ENCODE data around the gene RGS9BP. TPM values are rescaled to one million over a fixed set of nuclear protein-coding genes. Genes with fewer than 3 reads are reported as not detected.

The RGS9BP gene
- total RNA-seq, 1 experiment from 2014 or later, result 0.75 TPM

GRCh38 chr19:32638625-32639024, 37.0 kb upstream of the RGS9BP start:
- Mint-ChIP-seq H3K36me3 (ENCODE audit: insufficient read depth, unreplicated experiment) (peaks cover 61% of the 10 kb centered on the region), H3K9me3 (ENCODE audit: unreplicated experiment) (no peaks in the 10 kb centered on the region), H3K27ac (ENCODE audit: unreplicated experiment) (no peak overlapping the region), H3K4me1 (ENCODE audit: low read depth, unreplicated experiment) (no peaks in the 10 kb centered on the region), H3K27me3 (ENCODE audit: insufficient read depth, unreplicated experiment) (no peaks in the 10 kb centered on the region), H3K4me3 (ENCODE audit: unreplicated experiment) (no peak overlapping the region)
- no peak for DNase-seq
- no TSS peak for BruUV-seq (replicated peaks)
- Histone ChIP-seq H3K9me3 (no peaks in the 10 kb centered on the region), H3K4me3 (ENCODE audit: low read depth, low read length) (no peak overlapping the region), H3K27me3 (replicated peaks; ENCODE audit: control insufficient read depth, insufficient read depth, low read length) (no peaks in the 10 kb centered on the region), H3K4me1 (no peaks in the 10 kb centered on the region), H3K36me3 (ENCODE audit: control insufficient read depth, insufficient read depth, low read length) (peaks cover 4% of the 10 kb centered on the region)
- no peak for TF ChIP-seq CTCF (IDR thresholded peaks at IDR 0.05; ENCODE audit: insufficient read depth in 1 of 2, low read depth in 1 of 2, low read length in 1 of 2, severe bottlenecking in 1 of 2, unreplicated experiment in 1 of 2)
- ChIA-PET CTCF (no interaction called here), POLR2A (no interaction called here)
- intact Hi-C loops (cut with micrococcal nuclease; ENCODE audit: unreplicated experiment), result no loop called here

GRCh38 chr19:32642771-32643170, 32.9 kb upstream of the RGS9BP start:
- Mint-ChIP-seq H3K27ac (ENCODE audit: unreplicated experiment) (no peak overlapping the region), H3K27me3 (ENCODE audit: insufficient read depth, unreplicated experiment) (no peaks in the 10 kb centered on the region), H3K9me3 (ENCODE audit: unreplicated experiment) (no peaks in the 10 kb centered on the region), H3K36me3 (ENCODE audit: insufficient read depth, unreplicated experiment) (peaks cover 85% of the 10 kb centered on the region), H3K4me1 (ENCODE audit: low read depth, unreplicated experiment) (no peaks in the 10 kb centered on the region), H3K4me3 (ENCODE audit: unreplicated experiment) (no peak overlapping the region)
- POLR2A ChIA-PET, result no interaction called here
- Histone ChIP-seq H3K36me3 (ENCODE audit: control insufficient read depth, insufficient read depth, low read length) (peaks cover 3% of the 10 kb centered on the region), H3K27me3 (replicated peaks; ENCODE audit: control insufficient read depth, insufficient read depth, low read length) (no peaks in the 10 kb centered on the region), H3K4me3 (ENCODE audit: low read depth, low read length) (no peak overlapping the region), H3K9me3 (no peaks in the 10 kb centered on the region), H3K4me1 (no peaks in the 10 kb centered on the region)
- BruUV-seq (replicated peaks), result no TSS peak
- no peak for TF ChIP-seq CTCF (IDR thresholded peaks at IDR 0.05; ENCODE audit: insufficient read depth in 1 of 2, low read depth in 1 of 2, low read length in 1 of 2, severe bottlenecking in 1 of 2, unreplicated experiment in 1 of 2)
- intact Hi-C loops (cut with micrococcal nuclease; ENCODE audit: unreplicated experiment), result no loop called here
- no peak for DNase-seq
- CTCF ChIA-PET, result no interaction called here

- H3K27me3 ChIP-seq (replicated peaks; ENCODE audit: control insufficient read depth, insufficient read depth, low read length), result no peaks in the 10 kb centered on the region
- no peaks in the 10 kb centered on the region for H3K4me1 ChIP-seq
- no peak overlapping the region for H3K4me3 ChIP-seq (ENCODE audit: low read depth, low read length)
- CTCF ChIA-PET, result no interaction called here
- no peak overlapping the region for H3K27ac Mint-ChIP-seq (ENCODE audit: unreplicated experiment)
- TF ChIP-seq CTCF (IDR thresholded peaks at IDR 0.05; ENCODE audit: insufficient read depth in 1 of 2, low read depth in 1 of 2, low read length in 1 of 2, severe bottlenecking in 1 of 2, unreplicated experiment in 1 of 2), result no peak
- H3K27me3 Mint-ChIP-seq (ENCODE audit: insufficient read depth, unreplicated experiment), result no peaks in the 10 kb centered on the region
- peaks cover 6% of the 10 kb centered on the region for H3K36me3 ChIP-seq (ENCODE audit: control insufficient read depth, insufficient read depth, low read length)
- peaks cover 76% of the 10 kb centered on the region for H3K36me3 Mint-ChIP-seq (ENCODE audit: insufficient read depth, unreplicated experiment)
- POLR2A ChIA-PET, result no interaction called here
- H3K9me3 Mint-ChIP-seq (ENCODE audit: unreplicated experiment), result no peaks in the 10 kb centered on the region
- no peak overlapping the region for H3K4me3 Mint-ChIP-seq (ENCODE audit: unreplicated experiment)
- no TSS peak for BruUV-seq (replicated peaks)
- H3K4me1 Mint-ChIP-seq (ENCODE audit: low read depth, unreplicated experiment), result no peaks in the 10 kb centered on the region
- no peak for DNase-seq
- H3K9me3 ChIP-seq, result no peaks in the 10 kb centered on the region
- intact Hi-C loops (cut with micrococcal nuclease; ENCODE audit: unreplicated experiment), result no loop called here
These were observed 29.1 kb upstream of the RGS9BP start for GRCh38 chr19:32646556-32646955.

Measured in Caco-2 (cell line).